GM20000 (cell line): ENCODE results near the gene TMC4.

Experiments used
- DNase-seq: peaks from one replicate; pipeline ENCODE4 v3.0.0; 2012; ENCODE audit warnings: low spot score
- TF ChIP-seq, protein P1 (sequence below): IDR thresholded peaks from 2 replicates; pipeline ENCODE4 v1.5.1; 2012; ENCODE audit warnings: mild to moderate bottlenecking, control low read depth; ENCODE audit errors: extremely low read depth, missing control alignments

Gene TMC4

DNA sequence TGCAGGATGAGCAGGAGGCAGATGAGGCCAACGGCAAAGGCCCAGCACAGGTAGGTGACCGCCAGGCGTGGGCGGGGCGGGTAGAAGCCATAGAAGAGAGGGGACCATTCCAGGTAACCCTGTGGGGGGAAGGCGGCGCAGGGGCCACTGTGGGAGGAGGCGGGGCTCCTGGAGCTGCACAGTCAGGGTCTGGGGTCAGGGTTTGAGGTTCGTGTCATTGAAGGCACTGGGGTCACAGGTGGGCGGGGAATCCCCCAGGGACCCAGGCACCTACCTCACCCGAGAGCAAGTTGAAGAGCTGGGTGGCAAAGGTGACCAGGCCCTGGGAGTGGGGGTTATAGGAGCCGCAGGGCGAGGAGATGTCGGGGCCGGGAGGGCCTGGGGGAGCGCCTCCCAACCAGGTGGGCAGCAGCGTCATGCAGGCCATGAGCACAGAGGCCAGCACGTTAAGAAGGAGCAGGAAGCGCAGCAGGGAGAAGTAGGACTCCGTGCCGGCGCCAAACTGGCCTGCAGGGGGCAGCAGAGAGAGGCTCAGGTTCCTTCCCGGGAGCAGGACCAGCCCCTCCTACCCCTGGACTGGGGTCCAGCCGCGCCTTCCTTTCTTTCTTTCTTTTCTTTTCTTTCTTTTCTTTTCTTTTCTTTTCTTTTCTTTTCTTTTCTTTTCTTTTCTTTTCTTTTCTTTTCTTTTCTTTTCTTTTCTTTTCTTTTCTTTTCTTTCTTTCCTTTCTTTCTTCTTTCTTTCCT is 4.6 kb downstream of the TMC4 start:
- peak; percentile 90 for DNase-seq
- TF ChIP-seq, protein P1, sequence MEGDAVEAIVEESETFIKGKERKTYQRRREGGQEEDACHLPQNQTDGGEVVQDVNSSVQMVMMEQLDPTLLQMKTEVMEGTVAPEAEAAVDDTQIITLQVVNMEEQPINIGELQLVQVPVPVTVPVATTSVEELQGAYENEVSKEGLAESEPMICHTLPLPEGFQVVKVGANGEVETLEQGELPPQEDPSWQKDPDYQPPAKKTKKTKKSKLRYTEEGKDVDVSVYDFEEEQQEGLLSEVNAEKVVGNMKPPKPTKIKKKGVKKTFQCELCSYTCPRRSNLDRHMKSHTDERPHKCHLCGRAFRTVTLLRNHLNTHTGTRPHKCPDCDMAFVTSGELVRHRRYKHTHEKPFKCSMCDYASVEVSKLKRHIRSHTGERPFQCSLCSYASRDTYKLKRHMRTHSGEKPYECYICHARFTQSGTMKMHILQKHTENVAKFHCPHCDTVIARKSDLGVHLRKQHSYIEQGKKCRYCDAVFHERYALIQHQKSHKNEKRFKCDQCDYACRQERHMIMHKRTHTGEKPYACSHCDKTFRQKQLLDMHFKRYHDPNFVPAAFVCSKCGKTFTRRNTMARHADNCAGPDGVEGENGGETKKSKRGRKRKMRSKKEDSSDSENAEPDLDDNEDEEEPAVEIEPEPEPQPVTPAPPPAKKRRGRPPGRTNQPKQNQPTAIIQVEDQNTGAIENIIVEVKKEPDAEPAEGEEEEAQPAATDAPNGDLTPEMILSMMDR = peak; percentile 81

DNA sequence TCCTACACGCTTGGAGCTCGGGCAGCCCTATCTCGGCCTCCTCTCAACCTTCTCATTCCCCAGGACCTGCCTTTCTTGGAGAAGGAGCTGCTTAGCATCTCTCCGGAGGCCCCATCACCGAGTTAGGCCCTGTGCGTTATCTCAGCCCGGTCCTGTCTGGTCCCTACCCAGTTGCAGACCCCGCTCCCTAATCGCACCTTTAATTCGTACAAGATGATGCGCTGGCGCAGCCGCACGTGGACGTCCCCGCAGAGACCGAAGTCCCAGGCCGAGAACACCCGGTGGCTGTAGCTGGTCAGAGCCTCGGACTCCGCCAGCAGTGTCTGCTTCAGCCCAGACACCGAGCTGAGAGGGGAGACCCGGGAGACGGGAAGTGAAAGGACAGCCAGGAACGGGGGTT is 7.7 kb downstream of the TMC4 start:
- TF ChIP-seq, protein P1 = no peak

DNA sequence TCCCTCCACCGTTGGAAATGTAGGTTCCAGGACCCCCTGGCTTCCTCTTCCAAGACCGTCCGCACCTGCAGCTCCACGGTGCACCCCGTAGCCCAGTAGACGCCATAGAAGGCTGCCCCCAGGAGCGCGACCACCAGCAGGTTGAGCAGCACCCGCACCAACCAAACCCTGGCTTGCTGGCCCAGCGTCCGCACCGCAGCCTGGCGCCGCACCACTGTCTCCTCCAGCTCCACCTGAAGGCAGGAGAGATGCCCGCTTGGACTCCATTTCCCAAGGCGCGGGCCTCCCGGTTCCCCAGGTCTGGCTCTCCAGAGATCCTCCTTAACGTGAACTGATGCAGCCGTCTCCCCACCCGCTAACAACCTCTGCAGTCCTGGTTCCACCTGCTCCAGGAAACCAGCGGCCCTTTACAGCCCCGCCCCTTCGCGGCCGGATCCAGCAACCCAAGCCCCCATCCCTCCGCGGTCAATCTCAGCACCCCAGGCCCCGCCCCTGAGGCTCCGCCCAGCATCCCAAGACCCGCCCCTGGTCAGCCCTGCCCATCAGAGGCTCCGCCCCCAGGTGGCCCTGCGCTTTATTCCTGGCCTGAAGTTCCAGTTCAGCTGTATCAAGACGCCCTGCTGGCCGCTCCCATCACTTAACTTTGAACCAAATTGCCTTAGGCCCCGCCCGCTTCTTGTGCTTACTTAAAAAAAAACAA is 8.4 kb downstream of the TMC4 start:
- DNase-seq = no peak
- TF ChIP-seq, protein P1 = no peak

More for the DNA sequence above, 7.7 kb downstream of the TMC4 start:
- no peak for DNase-seq

DNA sequence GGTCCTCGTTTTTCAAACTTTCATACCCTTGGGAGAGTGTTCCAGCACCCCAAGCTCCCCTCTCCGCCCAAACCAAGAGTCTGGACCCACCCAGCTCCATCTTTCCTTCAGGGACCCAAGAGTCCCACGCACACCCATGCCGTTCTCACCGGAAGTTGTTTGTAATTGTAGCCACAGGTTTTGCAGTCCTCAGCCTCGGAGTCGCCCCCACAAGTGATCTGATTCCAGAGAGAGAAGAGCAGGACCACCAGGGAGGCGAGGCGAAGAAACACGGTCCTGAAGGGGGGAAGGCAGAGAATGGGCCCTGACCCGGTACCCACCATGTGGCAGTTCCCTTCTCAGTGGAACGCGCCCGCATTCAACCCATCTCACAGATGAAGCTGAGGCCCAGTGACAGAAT is 10.1 kb downstream of the TMC4 start:
- TF ChIP-seq, protein P1 = no peak
- DNase-seq = no peak

DNA sequence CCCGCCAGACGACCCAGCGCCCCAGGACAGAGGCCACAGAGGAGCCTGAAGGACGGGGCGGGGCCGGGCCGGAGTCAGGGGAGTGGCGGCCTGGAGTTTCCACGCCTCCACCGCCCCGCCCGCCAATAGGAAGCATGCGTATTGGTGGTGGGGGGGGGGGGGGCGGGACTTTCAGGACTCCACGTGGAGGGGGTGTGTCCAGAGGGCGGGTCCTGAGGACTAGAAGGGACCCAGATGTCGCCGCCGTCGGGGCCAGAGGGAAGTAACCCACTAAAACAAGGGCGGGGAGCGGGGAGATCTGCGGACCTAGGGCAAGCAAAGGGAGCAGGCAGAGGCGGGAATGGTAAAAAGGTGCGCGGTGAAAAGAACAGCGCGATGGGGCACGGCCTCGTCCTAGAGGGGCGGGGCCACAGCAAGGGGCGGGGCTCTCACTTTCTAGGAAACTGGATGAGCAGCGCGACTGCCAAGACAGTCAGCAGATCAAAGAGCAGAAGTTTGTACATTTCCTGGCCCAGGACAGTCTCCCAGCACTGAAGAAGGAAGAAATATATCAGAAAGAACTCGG is 10.6 kb downstream of the TMC4 start:
- peak; percentile 88 for DNase-seq

DNA sequence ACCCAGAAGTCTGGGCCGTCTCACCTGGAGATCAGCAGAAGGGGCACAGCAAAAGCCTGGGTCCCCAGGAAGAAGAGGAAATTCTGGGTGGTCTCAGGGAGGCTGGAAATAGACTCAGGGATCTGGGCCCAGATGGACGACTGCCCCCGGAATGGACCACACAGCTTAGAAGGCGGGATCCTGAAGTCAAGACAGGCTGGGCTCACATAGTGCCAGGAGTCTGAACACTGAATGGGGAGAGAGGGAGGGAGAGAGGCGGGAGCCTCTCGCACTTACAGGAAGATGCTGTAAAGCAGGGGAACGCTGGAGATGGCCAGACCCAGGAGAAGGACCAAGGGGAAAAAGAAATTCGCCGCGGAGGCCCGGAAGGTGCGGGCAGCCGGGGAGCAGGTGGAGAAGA is 12.1 kb downstream of the TMC4 start:
- no peak for DNase-seq
- TF ChIP-seq, protein P1 = no peak

More for the DNA sequence above, 10.6 kb downstream of the TMC4 start:
- TF ChIP-seq, protein P1 = no peak
